Loucy (cell line): ENCODE results near the gene NCSTN.

ENCODE experiments used
- H2AFZ ChIP-seq: fragments of 200-600 bp; sonication (generic); 2 replicates; pipeline ENCODE4 v1.6.0; 2016; ENCODE audit warnings: antibody characterized with exemption, mild to moderate bottlenecking, low read length, moderate library complexity
- H3F3A ChIP-seq: fragments of 200-600 bp; 2 replicates; pipeline ENCODE4 v1.6.0; 2016; ENCODE audit warnings: antibody characterized with exemption, low read depth, mild to moderate bottlenecking
- H3K27me3 ChIP-seq: fragments of 200-600 bp; sonication (generic); 2 replicates; pipeline ENCODE4 v1.6.1; 2014; ENCODE audit warnings: low read length, mild to moderate bottlenecking; ENCODE audit not compliant: insufficient read depth, poor library complexity, severe bottlenecking
- H3K36me3 ChIP-seq: fragments of 200-600 bp; sonication (generic); 2 replicates; pipeline ENCODE4 v1.6.1; 2016; ENCODE audit warnings: low read length; ENCODE audit not compliant: insufficient read depth
- H3K4me1 ChIP-seq: fragments of 200-600 bp; sonication (generic); 2 replicates; pipeline ENCODE4 v1.5.1; 2014; ENCODE audit warnings: low read length, mild to moderate bottlenecking; ENCODE audit not compliant: insufficient read depth, poor library complexity, severe bottlenecking
- H3K4me2 ChIP-seq: fragments of 200-600 bp; sonication (generic); 2 replicates; pipeline ENCODE4 v1.6.0; 2014; ENCODE audit warnings: antibody characterized with exemption, low read length, low read depth, mild to moderate bottlenecking; ENCODE audit not compliant: poor library complexity, severe bottlenecking
- H3K4me3 ChIP-seq: fragments of 200-600 bp; sonication (generic); 2 replicates; pipeline ENCODE4 v1.5.1; 2014; ENCODE audit warnings: low read length, mild to moderate bottlenecking, mixed read lengths; ENCODE audit not compliant: poor library complexity, severe bottlenecking
- H3K79me2 ChIP-seq: fragments of 200-600 bp; sonication (generic); 2 replicates; pipeline ENCODE4 v1.6.1; 2014; ENCODE audit warnings: low read length; ENCODE audit not compliant: insufficient read depth
- H3K9ac ChIP-seq: fragments of 200-600 bp; sonication (generic); 2 replicates; pipeline ENCODE4 v1.6.0; 2014; ENCODE audit warnings: mild to moderate bottlenecking, low read depth, low read length, moderate library complexity; ENCODE audit not compliant: poor library complexity, severe bottlenecking
- H3K9me2 ChIP-seq: fragments of 200-600 bp; sonication (generic); replicated peaks from 2 replicates; pipeline ENCODE4 v1.6.1; 2016; ENCODE audit warnings: low read depth, low read length, mixed read lengths
- H3K9me3 ChIP-seq: fragments of 200-600 bp; sonication (generic); 2 replicates; pipeline ENCODE4 v1.6.1; 2014; ENCODE audit warnings: mild to moderate bottlenecking, antibody characterized with exemption, low read length, low read depth; ENCODE audit not compliant: insufficient read depth
- H4K20me1 ChIP-seq: fragments of 200-600 bp; sonication (generic); 2 replicates; pipeline ENCODE4 v1.6.0; 2014; ENCODE audit warnings: antibody characterized with exemption, low read length, mild to moderate bottlenecking; ENCODE audit not compliant: insufficient read depth, poor library complexity, severe bottlenecking
- CTCF ChIP-seq: fragments of 200-600 bp; sonication (generic); conservative IDR thresholded peaks from 2 replicates; pipeline ENCODE4 v1.5.1; 2014; ENCODE audit warnings: mild to moderate bottlenecking, antibody characterized with exemption, low read length
- EZH2phosphoT487 ChIP-seq: fragments of 200-600 bp; IDR thresholded peaks from 2 replicates; pipeline ENCODE4 v1.6.1; 2018; ENCODE audit warnings: antibody characterized with exemption, mild to moderate bottlenecking, moderate library complexity, borderline replicate concordance

The NCSTN gene

GRCh38 chr1:160401487-160401805 is 58.3 kb downstream of the NCSTN start:
- Histone ChIP-seq H3K4me1 (peaks cover 9% of the 10 kb centered on the region), H3K36me3 (no peaks in the 10 kb centered on the region), H3K4me3 (peak overlapping the region; percentile 84), H3K9me2 (no peaks in the 10 kb centered on the region), H3K79me2 (no peaks in the 10 kb centered on the region), H3F3A (no peaks in the 10 kb centered on the region), H2AFZ (peak overlapping the region; percentile 97; the same call in 1 of the 2 replicates), H3K27me3 (no peaks in the 10 kb centered on the region), H4K20me1 (no peaks in the 10 kb centered on the region), H3K4me2 (peak overlapping the region; percentile 83), H3K9me3 (no peaks in the 10 kb centered on the region), H3K9ac (peak overlapping the region; percentile 86)
- TF ChIP-seq CTCF: no peak
- TF ChIP-seq EZH2phosphoT487: no peak

- Histone ChIP-seq H3K4me1 (peaks cover 9% of the 10 kb centered on the region), H3K4me3 (peak overlapping the region; percentile 17), H3K4me2 (peak overlapping the region; percentile 83)
These were observed 59.0 kb downstream of the NCSTN start for GRCh38 chr1:160402001-160402795.

GRCh38 chr1:160403244-160403643 is 60.1 kb downstream of the NCSTN start:
- H3K4me1 ChIP-seq: peaks cover 9% of the 10 kb centered on the region
- TF ChIP-seq EZH2phosphoT487 (no peak), CTCF (no peak)
- no peak overlapping the region for H2AFZ ChIP-seq
- no peaks in the 10 kb centered on the region for H3K9me3 ChIP-seq
- H3K9me2 ChIP-seq: no peaks in the 10 kb centered on the region
- no peak overlapping the region for H3K4me3 ChIP-seq
- no peaks in the 10 kb centered on the region for H3K79me2 ChIP-seq
- H3K36me3 ChIP-seq: no peaks in the 10 kb centered on the region
- no peaks in the 10 kb centered on the region for H3F3A ChIP-seq
- no peaks in the 10 kb centered on the region for H4K20me1 ChIP-seq
- H3K4me2 ChIP-seq: peak overlapping the region; percentile 83
- H3K27me3 ChIP-seq: no peaks in the 10 kb centered on the region
- H3K9ac ChIP-seq: peak overlapping the region; percentile 5

More at GRCh38 chr1:160402001-160402795, 59.0 kb downstream of the NCSTN start:
- TF ChIP-seq EZH2phosphoT487 (no peak), CTCF (no peak)
- Histone ChIP-seq H3K9ac (no peak overlapping the region), H3K9me2 (no peaks in the 10 kb centered on the region), H3K27me3 (no peaks in the 10 kb centered on the region), H3K9me3 (no peaks in the 10 kb centered on the region), H4K20me1 (no peaks in the 10 kb centered on the region), H3K36me3 (no peaks in the 10 kb centered on the region), H2AFZ (no peak overlapping the region), H3K79me2 (no peaks in the 10 kb centered on the region), H3F3A (no peaks in the 10 kb centered on the region)
